Left cardiac atrium (tissue), 4 donors: ENCODE measurements around the gene GPN3. TPM values are rescaled to one million over a fixed set of nuclear protein-coding genes. Genes with fewer than 3 reads are reported as not detected.
"Not testable (repeated sequence)": the region's sequence is repeated elsewhere in the genome, so short reads cannot be mapped to it uniquely, and the experiment has no call there.

Source experiments
- ATAC-seq, 2 donors: fragments of 200-7000 bp; cut with Tn5 transposase; one replicate each; pipeline ENCODE4 v1.9.1; 2020; ENCODE audit warnings: mild to moderate bottlenecking in 2 of 2, moderate library complexity in 2 of 2
- DNase-seq: peaks from one replicate; pipeline ENCODE4 v3.0.0-alpha.2; 2020
- intact Hi-C, 2 donors: fragments of 100-400 bp; cut with DNase I; formaldehyde crosslinking; loops; one replicate each; pipeline versions ENCODE4 v1.14.1 to v1.15.1; 2022 to 2023
- total RNA-seq, 2 donors: library from RNA; stranded (reverse); fragmentation: NEBNext Ultra II Directional; extraction: Animal tissue kit (Norgen Biotek cat#: 25700); gene quantifications; one replicate each; pipeline ENCODE4 v1.2.1, GENCODE V29; 2021
- donor health status: DM: no; HTN: yes; CAD: no.
- donor health status: DM: no; HTN: yes; CAD: no; lungs with severe emphysema.
- donor health status: DM: yes; HTN: yes; CAD: no.
- donor health status: Dilated cardiomyopathy.

Gene GPN3
- total RNA-seq, 2 donors from 2014 or later: 24.2 to 32.3 TPM

DNA sequence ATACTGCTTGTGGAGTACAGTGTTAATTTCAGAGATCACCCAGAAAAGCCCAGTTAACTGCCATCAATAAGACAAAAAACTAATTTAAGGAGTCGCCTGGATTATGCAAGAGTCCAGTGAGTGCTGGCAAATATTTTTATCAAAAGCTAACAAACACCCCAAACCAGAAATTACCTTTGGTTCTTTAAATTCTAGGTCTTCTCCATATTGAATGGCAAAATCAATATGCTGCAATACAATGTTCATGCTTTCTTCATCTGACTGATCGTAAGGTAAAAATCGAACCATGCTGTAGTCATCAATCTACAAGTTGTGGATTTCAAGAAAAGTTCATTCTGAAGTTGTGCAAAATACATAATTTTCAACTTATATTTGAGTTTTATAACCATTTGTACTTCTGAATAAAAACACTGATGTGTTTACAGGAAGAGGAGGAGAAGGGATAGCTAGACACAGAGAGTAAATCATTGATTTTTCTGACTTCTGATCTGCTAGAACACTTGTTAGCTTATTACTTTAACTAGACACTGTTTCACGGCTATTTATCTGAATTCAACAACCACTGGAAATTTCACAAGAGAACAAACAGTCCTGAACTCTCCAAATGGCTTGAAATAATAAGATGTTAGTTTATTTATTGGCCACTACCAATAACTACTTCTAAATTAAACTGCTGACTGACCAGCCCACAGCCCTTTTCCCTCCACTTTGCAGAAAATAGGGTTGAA, 14.3 kb downstream of the GPN3 start:
- no peak for ATAC-seq
- no peak for DNase-seq
- intact Hi-C loops: loop anchor here in 1 of 2 donors (5.0 kb wide), 2 partner anchors 149 to 434 kb away; no protein-coding TSS in a partner anchor

DNA sequence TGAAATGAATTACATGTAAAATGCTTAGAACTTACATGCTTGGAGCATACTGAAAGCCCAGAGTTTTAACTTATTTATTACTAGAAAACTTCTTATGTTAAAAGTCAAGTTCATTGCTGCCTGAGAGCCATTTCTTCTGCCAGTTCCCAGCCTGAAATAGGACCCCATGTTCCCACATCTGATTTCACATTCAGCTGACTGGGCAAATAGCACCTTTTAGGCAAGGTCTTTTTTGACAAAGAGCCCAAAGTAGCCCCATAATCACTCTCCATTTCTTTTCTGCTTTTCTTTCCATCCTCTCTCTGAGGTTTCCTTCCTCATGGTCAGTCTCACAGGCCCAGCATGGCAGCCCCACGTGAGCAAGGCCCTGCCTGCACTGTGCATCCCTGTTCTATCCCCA, 16.8 kb downstream of the GPN3 start:
- intact Hi-C loops: loop anchor here in 1 of 2 donors (5.0 kb wide), 2 partner anchors 151 to 436 kb away; no protein-coding TSS in a partner anchor
- DNase-seq: no peak
- no peak for ATAC-seq

DNA sequence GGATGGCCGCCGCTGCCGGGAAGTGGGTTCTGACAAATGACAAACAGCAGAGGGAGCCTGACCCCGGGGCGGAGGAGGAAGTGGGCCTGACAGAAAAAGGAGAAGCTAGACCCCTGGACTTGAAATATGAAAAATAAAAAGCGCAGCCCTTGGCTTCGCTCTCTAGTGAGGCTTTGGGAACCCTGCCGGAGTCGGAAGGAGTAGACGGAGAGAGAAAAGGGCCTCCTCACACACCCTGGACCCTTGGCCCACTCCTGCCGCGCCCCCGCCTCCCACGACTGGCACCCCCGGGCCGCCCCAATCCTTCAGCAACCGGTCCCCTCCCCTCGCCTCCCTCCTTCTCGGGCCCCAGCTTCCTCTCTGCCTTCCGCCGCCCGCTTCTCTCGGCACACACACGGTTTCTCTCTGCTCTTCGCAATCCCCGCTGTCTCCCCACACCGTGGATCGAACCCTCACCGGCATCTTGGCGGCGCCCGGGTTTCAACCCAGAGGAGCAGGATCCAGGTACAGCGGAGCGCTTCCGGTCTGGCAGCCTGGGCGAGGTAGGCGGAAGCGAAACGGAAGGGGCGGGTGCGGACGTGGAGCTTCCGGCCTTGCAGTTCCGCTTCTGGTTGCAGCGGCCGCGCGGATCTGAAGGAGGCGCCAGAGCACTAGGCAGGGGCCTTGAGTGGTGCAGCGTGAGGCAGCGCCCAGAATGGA, 18.1 kb downstream of the GPN3 start, which contains the start of gene ARPC3:
TSS of gene ARPC3 (minus strand) at position 539 of the 699 bp plus-strand sequence. CDS start at position 462, 77 bp downstream.
- peak; percentile 96 for DNase-seq

DNA sequence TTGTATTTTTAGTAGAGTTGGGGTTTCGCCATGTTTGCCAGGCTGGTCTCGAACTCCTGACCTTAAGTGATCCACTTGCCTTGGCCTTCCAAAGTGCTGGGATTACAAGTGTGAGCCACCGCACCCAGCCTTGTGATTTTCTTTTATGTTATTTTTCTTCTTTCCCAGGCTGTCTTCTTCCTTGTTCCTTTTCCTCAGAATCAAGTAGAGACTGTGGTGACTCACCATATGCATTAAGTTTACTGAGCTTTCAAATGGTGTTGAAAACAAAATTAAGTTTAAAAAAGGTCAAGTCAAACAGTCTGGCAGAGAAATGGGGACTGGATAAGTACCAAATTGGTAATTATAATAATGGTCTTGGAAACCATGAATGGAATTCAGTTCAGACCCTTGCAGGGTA, 23.6 kb downstream of the GPN3 start:
- DNase-seq (no peak), ATAC-seq (no peak)
- intact Hi-C loops: no loop called here

More for the DNA sequence above, 18.1 kb downstream of the GPN3 start, which contains the start of gene ARPC3:
- ATAC-seq: peak; percentile 99
- intact Hi-C loops: loop anchor here in 1 of 2 donors (5.0 kb wide), 2 partner anchors 152 to 437 kb away; no protein-coding TSS in a partner anchor

DNA sequence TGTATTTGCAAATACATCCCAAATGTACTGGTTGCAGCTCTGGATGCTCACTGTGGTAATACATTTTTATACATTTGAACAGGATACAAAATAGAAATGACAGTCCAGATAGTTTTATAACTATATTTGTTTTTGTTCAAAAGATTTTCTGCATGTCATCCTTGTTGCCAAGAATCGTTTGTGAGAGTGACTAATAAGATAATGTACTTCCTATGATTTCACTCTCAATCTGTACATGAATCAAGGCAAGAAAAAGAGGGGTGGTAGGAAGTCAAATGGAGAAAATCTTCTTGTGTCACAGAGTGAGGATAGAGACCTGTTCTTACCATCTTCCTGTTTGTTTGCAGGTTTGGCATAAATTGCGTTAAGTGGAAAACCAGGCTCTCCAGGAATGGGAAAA, 31.8 kb downstream of the GPN3 start:
- intact Hi-C loops: no loop called here
- ATAC-seq (no peak), DNase-seq (no peak)

GRCh38 chr12:110431957-110432587, 36.0 kb downstream of the GPN3 start:
- DNase-seq (no peak), ATAC-seq (no peak)
- intact Hi-C loops: loop anchor here in 1 of 2 donors (2.0 kb wide), 1 partner anchor 329 kb away; no protein-coding TSS in a partner anchor

- not testable (repeated sequence) for ATAC-seq, DNase-seq
- intact Hi-C loops: loop anchor here in 1 of 2 donors (2.0 kb wide), 1 partner anchor 327 kb away; no protein-coding TSS in a partner anchor
Observed at GRCh38 chr12:110429676-110430075, 38.4 kb downstream of the GPN3 start.

DNA sequence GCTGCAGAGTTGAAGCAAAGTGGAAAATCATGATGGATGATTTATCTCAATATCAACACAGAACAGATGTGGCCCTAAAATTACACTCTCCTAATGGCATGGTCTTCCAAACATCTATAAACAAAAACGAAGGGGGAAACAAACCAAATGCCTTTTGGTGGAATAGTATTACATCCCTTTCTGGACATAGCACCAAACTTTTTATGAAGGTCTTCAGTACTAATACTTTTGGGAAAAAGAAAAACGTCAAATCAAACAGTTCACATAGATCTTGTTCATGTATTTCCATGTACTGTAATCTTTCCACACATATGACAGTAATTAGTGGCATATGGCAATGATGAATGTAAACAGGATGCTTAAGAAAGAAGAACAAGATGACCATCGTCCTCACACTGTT, 41.7 kb downstream of the GPN3 start:
- ATAC-seq: no peak
- intact Hi-C loops: no loop called here

DNA sequence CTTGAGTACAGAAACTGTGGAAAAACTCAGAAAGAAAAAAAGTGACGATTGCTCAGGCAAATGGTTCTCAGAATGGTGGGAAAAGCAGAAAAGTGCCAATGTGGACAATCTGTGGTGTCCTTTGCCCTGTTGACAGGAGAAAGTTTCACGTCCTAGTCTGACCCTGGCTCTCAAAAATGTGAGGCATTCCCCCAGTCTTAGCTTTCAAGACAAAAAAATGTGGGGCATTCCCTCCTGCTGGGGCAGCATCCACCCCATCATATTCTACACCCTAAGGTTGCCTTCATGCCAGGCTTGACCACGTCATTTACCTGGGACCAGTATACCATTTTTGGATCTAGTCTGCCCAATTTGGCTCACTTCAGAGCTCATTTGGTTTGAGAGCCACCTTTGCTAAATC, 43.8 kb downstream of the GPN3 start:
- intact Hi-C loops: no loop called here
- ATAC-seq (no peak), DNase-seq (no peak)

More for the DNA sequence above, 41.7 kb downstream of the GPN3 start:
- no peak for DNase-seq

- ATAC-seq (no peak), DNase-seq (no peak)
- intact Hi-C loops: no loop called here
Observed at GRCh38 chr12:110421701-110422100, 46.4 kb downstream of the GPN3 start.

DNA sequence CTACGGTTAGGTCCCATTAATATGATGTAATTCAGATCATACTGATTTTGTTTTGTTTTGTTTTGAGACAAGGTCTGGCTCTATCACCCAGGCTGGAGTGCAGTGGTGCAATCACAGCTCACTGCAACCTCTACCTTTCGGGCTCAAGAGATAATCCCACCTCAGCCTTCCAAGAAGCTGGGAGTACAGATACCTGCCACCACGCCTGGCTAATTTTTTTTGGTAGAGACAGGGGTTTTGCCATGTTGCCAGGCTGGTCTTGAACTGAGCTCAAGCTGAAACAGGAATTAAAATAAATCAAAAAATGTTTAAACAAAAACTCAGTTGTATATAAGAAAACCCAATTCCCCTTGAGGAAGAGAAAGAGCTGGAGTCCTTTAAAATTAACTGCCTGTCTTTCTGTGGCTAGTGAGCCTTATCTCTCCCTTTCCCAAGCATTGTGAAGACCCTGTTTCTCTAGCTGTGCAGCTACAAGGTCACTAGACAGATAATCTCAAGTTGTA, 46.8 kb downstream of the GPN3 start:
- intact Hi-C loops: no loop called here
- DNase-seq (no peak), ATAC-seq (no peak)

GRCh38 chr12:110420644-110421043, 47.4 kb downstream of the GPN3 start:
- DNase-seq, intact Hi-C loops, ATAC-seq: not testable (repeated sequence)

DNA sequence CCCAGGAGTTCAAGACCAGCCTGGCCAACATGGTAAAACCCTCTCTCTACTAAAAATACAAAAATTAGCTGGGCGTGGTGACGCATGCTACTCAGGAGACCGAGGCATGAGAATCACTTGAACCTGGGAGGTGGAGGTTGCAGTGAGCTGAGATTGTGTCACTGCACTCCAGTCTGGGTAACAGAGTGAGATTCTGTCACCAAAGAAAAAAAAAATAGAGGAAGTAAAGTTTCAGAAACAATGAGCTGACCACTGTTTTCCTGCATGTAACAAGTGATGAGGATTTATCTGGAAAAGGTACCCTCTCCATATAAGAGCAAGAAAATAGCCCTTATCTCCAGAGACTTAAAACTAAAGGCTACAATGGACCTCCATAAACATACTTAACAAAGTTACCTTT, 50.9 kb downstream of the GPN3 start:
- not testable (repeated sequence) for ATAC-seq, DNase-seq
- intact Hi-C loops: loop anchor here in 1 of 2 donors (10.0 kb wide), 1 partner anchor 322 kb away; no protein-coding TSS in a partner anchor

DNA sequence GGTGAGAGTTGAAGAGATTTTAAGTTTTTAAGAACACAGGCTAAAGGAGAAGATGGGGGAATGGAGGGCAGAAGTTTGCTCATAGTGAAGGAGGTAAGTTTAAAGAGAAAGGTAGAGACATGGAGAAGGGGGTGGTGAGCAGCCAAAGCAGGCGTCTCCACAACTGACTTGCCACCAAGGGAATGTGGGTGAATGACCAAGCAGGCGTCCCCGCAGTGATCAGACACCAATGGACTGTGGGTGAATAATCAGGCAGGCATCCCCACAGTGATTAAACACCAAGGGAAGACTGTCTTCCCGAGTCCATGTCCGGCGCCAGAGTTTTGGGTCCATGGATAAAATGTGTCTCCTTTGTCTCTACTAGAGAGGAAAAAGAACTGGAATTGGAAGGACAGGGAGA, 58.0 kb downstream of the GPN3 start:
- intact Hi-C loops: loop anchor here in 1 of 2 donors (10.0 kb wide), 1 partner anchor 315 kb away; no protein-coding TSS in a partner anchor
- not testable (repeated sequence) for ATAC-seq, DNase-seq

- DNase-seq, intact Hi-C loops, ATAC-seq: not testable (repeated sequence)
Observed at GRCh38 chr12:110405126-110405662, 62.9 kb downstream of the GPN3 start.

GRCh38 chr12:110403976-110404682, 63.9 kb downstream of the GPN3 start:
- intact Hi-C loops: no loop called here
- DNase-seq (peak; percentile 79), ATAC-seq (peak; percentile 77 to 83)

GRCh38 chr12:110403146-110403975, 64.7 kb downstream of the GPN3 start, which contains the start of gene ANAPC7:
Gene ANAPC7 (minus strand): TSS chr12:110403708. CDS start chr12:110403627, 81 bp downstream.
- DNase-seq (peak; percentile 93), ATAC-seq (peak; percentile 97)
- intact Hi-C loops: no loop called here
